Measurements from ENCODE around the gene KDELR1. TPM values are rescaled to one million over a fixed set of nuclear protein-coding genes. Genes with fewer than 3 reads are reported as not detected.

KDELR1 gene
- total and polyA plus RNA-seq, 12 donors = 55.1 to 96.0 (median 73.2) TPM

DNA sequence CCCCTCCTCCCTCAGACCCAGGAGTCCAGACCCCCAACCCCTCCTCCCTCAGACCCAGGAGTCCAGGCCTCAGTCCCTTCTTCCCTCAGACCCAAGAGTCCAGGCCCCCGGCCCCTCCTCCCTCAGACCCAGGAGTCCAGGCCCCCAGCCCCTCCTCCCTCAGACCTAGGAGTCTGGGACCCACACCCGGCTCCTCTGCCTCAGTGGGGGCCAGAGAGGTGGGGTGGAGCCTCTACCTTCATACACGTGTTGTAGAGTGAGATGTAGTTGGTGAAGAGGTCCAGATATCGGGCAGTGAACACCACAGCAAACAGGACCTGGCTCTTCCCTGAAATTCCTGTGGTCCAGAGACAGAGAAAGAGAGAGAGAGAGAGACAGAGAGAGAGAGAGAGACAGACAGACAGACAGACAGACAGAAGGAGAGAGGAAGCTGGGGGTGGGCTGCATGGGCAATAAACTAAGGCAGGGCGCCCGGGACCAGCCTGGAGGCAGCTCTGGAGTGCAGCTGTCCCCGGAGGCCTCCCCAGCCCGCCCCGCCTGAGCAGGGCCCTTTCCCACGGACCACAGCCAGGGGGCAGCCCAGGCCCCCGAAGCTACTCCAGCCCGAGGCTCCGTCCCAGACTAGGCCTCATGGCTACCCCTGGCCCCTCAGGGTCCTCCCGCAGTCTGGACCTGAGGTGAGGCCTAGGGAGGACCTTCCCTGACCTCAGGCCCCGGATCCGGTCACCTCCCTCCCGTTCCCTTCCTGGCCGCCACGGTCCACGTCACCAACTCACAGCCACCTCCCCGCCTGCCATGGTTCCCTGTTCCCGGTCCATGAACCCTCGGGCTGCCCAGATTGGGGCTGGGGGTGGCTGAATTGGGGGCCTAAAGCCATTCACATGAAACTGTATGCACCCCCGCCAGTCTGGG is 907 bp downstream of the KDELR1 start:
- H3K27ac ChIP-seq = peak overlapping the region; percentile 62 to 97 (median 90)
- ATAC-seq (peak; percentile 75 to 91 (median 85)), DNase-seq (peak; percentile 57 to 74)
- no peaks in the 10 kb centered on the region for H3K9me3 ChIP-seq
- peaks cover 0 to 21% (median 14%) of the 10 kb centered on the region in 9 donors for H3K4me1 ChIP-seq
- H3K27me3 ChIP-seq = peaks cover 8 to 32% (median 32%) of the 10 kb centered on the region in 7 donors
- intact Hi-C loops (cut with DNase I) = loop anchor here in 2 of 10 donors (2.0 kb wide), 2 partner anchors 54 to 78 kb away; partner anchors contain the start of genes CYTH2 (in 1 of the 2) and GRWD1 (in 1 of the 2)
- peaks cover 0 to 41% (median 34%) of the 10 kb centered on the region in 9 donors for H3K36me3 ChIP-seq
- 2 to 3% methylated on average over 24 of the region's 24 CpGs for WGBS, 2 donors
- peak overlapping the region; percentile 71 to 100 (median 95) for H3K4me3 ChIP-seq
- TF ChIP-seq, protein P1, sequence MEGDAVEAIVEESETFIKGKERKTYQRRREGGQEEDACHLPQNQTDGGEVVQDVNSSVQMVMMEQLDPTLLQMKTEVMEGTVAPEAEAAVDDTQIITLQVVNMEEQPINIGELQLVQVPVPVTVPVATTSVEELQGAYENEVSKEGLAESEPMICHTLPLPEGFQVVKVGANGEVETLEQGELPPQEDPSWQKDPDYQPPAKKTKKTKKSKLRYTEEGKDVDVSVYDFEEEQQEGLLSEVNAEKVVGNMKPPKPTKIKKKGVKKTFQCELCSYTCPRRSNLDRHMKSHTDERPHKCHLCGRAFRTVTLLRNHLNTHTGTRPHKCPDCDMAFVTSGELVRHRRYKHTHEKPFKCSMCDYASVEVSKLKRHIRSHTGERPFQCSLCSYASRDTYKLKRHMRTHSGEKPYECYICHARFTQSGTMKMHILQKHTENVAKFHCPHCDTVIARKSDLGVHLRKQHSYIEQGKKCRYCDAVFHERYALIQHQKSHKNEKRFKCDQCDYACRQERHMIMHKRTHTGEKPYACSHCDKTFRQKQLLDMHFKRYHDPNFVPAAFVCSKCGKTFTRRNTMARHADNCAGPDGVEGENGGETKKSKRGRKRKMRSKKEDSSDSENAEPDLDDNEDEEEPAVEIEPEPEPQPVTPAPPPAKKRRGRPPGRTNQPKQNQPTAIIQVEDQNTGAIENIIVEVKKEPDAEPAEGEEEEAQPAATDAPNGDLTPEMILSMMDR (IDR thresholded peaks at IDR 0.05) = peak; percentile 49 to 88 (median 73)

DNA sequence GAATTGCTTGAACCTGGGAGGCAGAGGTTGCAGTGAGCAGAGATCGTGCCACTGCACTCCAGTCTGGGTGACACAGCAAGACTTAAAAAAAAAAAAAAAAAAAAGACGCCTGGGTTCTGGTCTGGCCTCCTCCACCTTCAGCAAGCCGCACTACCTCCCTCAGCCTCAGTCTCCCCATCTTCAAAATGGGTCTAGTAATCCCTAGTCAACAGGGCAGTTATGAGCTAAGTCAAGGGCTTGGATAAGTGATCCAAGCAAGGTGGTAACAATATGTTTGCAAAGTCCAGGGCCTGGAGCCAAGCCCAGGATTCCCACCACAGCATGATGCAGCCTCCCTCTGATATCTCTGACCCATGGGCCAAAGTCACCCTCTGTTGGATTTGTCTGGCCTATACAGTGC is 4.4 kb downstream of the KDELR1 start:
- intact Hi-C loops (cut with DNase I) = no loop called here
- 94 to 96% methylated on average over 3 of the region's 3 CpGs for WGBS, 2 donors

DNA sequence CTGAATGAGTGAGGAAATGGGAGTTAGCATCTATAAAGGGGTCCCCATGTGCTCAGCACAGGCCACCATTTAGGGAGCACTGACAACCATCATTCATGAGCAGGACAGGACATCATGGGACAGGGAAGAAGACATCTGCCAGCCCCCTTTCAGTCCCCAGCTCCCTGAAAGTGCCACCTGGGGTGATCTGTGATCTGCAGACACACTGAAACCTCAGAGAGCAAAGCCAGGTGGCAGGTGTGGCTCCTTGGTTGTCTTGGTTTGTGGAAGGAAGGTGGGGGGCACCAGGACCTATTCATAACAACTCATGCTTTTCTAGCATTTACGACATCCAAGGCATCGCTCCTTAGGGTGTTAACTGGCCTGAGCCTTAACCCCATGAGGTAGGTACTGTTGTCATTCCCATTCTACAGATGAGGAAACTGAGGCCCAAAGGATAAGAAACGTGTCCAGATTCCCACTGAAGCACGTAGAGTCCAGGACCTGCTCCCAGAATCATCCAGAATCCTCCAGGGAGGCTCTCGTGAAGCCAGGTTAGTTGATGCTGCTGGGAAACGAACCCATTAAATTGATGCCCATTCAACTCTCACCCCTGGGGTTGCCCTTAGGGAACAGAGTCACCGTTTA is 5.8 kb downstream of the KDELR1 start:
- whole genome bisulfite sequencing, 2 donors = 85 to 93% methylated on average over 7 of the region's 7 CpGs
- intact Hi-C loops (cut with DNase I) = no loop called here
- TF ChIP-seq, protein P1 (IDR thresholded peaks at IDR 0.05) = no peak
- H3K27ac ChIP-seq = no peak overlapping the region
- H3K27me3 ChIP-seq = no peaks in the 10 kb centered on the region
- H3K4me1 ChIP-seq = peaks cover 0 to 5% (median 0%) of the 10 kb centered on the region in 9 donors
- no peaks in the 10 kb centered on the region for H3K9me3 ChIP-seq
- peaks cover 0 to 90% (median 69%) of the 10 kb centered on the region in 9 donors for H3K36me3 ChIP-seq
- DNase-seq = no peak
- ATAC-seq = no peak
- no peak overlapping the region for H3K4me3 ChIP-seq

More for the DNA sequence above, 4.4 kb downstream of the KDELR1 start:
- Histone ChIP-seq H3K4me3 (no peak overlapping the region), H3K4me1 (peaks cover 0 to 5% (median 0%) of the 10 kb centered on the region in 9 donors), H3K27me3 (no peaks in the 10 kb centered on the region), H3K36me3 (peaks cover 0 to 76% (median 61%) of the 10 kb centered on the region in 9 donors), H3K27ac (no peak overlapping the region), H3K9me3 (no peaks in the 10 kb centered on the region)
- ATAC-seq (no peak), DNase-seq (no peak)
- TF ChIP-seq, protein P1 (IDR thresholded peaks at IDR 0.05) = no peak

DNA sequence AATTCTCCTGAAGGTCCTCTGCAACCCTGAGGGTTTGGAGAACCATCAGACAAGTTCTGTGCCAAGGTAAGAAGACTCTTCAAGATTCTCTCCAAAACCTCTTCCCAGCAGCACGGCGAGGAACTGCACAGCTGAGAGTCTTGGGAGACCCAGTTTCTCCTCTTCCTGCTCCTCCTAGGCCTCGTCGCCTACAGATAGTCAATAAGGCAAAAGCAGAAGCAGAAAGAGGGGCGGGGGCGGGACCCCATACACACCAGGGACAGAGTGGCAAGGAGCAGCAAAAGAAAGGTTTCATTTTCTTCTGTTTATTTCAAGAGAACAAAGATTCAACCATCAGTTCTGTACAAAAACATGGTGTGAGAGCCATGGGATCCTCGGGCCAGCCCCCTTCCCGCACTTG is 9.1 kb downstream of the KDELR1 start:
- DNase-seq (no peak), ATAC-seq (no peak)
- Histone ChIP-seq H3K4me1 (no peaks in the 10 kb centered on the region), H3K9me3 (no peaks in the 10 kb centered on the region), H3K4me3 (no peak overlapping the region), H3K27ac (no peak overlapping the region), H3K27me3 (no peaks in the 10 kb centered on the region), H3K36me3 (peaks cover 0 to 72% (median 51%) of the 10 kb centered on the region in 9 donors)
- intact Hi-C loops (cut with DNase I) = no loop called here
- TF ChIP-seq, protein P1 (IDR thresholded peaks at IDR 0.05) = no peak
- WGBS, 2 donors = 93 to 94% methylated on average over 8 of the region's 8 CpGs
